Measurements from ENCODE around the gene SIT1. TPM values are rescaled to one million over a fixed set of nuclear protein-coding genes. Genes with fewer than 3 reads are reported as not detected.

The SIT1 gene
- polyA plus RNA-seq, 2 of the 4 experiments (the other 2 are of a cell fraction) = not detected

DNA sequence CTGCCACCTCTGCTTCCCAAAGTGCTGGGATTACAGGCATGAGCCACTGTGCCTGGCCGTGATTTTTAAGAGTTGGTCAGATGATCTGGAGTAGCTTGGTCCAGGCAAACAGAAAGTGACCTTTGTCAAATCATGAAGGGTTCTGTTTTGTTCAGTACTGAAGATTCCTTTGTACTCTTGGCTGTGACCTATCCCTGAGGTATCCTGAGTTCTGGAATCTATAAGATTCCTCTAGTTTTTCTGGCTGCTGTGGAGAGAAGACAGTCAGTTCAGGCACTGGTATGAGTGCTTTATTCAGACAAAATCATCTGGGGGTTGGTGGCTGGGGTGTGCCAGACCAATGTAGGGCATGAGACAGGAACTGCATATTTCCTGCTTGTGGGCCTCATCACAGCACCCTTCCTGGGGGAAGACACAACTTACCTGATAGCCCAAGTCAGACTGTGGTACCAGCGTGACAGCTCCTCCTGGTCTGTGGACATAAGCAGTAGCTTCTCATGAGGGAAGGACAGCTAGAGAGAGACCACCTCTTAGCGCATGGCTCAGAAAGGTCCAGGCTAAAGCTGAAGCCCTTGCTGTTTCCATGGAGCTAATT is 11.1 kb upstream of the SIT1 start:
- 0 out of 6 replicates have a peak overlapping the region, but pooled peaks of 1 of the 2 experiments have one; percentile 9 for H3K27ac ChIP-seq

GRCh38 chr9:35660966-35661415 is 10.3 kb upstream of the SIT1 start:
- Histone ChIP-seq H3K9me3 (no peaks in the 10 kb centered on the region), H3K4me1 (peaks cover 42% of the 10 kb centered on the region), H3K4me3 (no peak overlapping the region), H3K27ac (no peak overlapping the region; a peak in 1 of 6 replicates), H3K4me2 (no peak overlapping the region)
- WGBS (ENCODE audit: missing lambda C conversion rate) = 58% methylated on average over 9 of the region's 9 CpGs
- DNase-seq (ENCODE audit: low read depth in 1 of 2, low spot score in 1 of 2) (peak in 1 of 2 experiments; percentile 68), FAIRE-seq (no peak), ATAC-seq (no peak)
- TF ChIP-seq RAD21 (conservative IDR thresholded peaks at IDR 0.05 in 1 of 2, IDR thresholded peaks at IDR 0.05 in 1 of 2) (peak; percentile 63 to 66), EHMT2 (IDR thresholded peaks at IDR 0.05; ENCODE audit: low read depth) (no peak), SMC3 (IDR thresholded peaks at IDR 0.05) (peak; percentile 50; the same call in 2 of the 3 replicates)
- TF ChIP-seq, protein P1, sequence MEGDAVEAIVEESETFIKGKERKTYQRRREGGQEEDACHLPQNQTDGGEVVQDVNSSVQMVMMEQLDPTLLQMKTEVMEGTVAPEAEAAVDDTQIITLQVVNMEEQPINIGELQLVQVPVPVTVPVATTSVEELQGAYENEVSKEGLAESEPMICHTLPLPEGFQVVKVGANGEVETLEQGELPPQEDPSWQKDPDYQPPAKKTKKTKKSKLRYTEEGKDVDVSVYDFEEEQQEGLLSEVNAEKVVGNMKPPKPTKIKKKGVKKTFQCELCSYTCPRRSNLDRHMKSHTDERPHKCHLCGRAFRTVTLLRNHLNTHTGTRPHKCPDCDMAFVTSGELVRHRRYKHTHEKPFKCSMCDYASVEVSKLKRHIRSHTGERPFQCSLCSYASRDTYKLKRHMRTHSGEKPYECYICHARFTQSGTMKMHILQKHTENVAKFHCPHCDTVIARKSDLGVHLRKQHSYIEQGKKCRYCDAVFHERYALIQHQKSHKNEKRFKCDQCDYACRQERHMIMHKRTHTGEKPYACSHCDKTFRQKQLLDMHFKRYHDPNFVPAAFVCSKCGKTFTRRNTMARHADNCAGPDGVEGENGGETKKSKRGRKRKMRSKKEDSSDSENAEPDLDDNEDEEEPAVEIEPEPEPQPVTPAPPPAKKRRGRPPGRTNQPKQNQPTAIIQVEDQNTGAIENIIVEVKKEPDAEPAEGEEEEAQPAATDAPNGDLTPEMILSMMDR (IDR thresholded peaks at IDR 0.05) = peak; percentile 57
- ChIA-PET CTCF (interaction anchor here (0.5 to 21.5 kb wide), 23 partner anchors 14 to 362 kb away, joined by 3 to 498 read pairs (median 6); partner anchors contain the start of genes CA9, CREB3, GBA2 and RGP1), POLR2A (interaction anchor here (0.7 to 2.2 kb wide), 6 partner anchors 20 to 153 kb away, joined by 3 to 20 read pairs (median 4); partner anchors contain the start of genes CREB3, HINT2, TLN1 and TPM2)

More for the DNA sequence above, 11.1 kb upstream of the SIT1 start:
- CTCF ChIA-PET = interaction anchor here (0.6 to 21.5 kb wide), 18 partner anchors 13 to 361 kb away, joined by 3 to 498 read pairs (median 6); partner anchors contain the start of genes CA9, CREB3, GBA2 and RGP1
- H3K4me2 ChIP-seq = no peak overlapping the region
- FAIRE-seq (no peak), DNase-seq (ENCODE audit: low read depth in 1 of 2, low spot score in 1 of 2) (no peak), ATAC-seq (no peak)
- no peak overlapping the region for H3K4me3 ChIP-seq
- WGBS (ENCODE audit: missing lambda C conversion rate) = 75% methylated on average over 3 of the region's 3 CpGs
- POLR2A ChIA-PET = interaction anchor here (0.7 to 2.2 kb wide), 5 partner anchors 19 to 152 kb away, joined by 3 to 20 read pairs (median 4); partner anchors contain the start of genes CREB3, HINT2, TLN1 and TPM2
- TF ChIP-seq JUN (IDR thresholded peaks at IDR 0.05) (0 out of 5 replicates have a peak, but pooled peaks of 1 of the 2 experiments have one; percentile 13), PHF8 (IDR thresholded peaks at IDR 0.05; ENCODE audit: borderline replicate concordance, low read depth) (no peak)
- H3K9me3 ChIP-seq = no peaks in the 10 kb centered on the region
- H3K4me1 ChIP-seq = peaks cover 46% of the 10 kb centered on the region

- Histone ChIP-seq H3K4me1 (peaks cover 32% of the 10 kb centered on the region), H3K9me3 (no peaks in the 10 kb centered on the region), H3K4me2 (peak overlapping the region; percentile 79), H3K4me3 (peak overlapping the region; percentile 68; the same call in 2 of the 3 replicates), H3K27ac (peak overlapping the region; percentile 93 to 98)
- ChIA-PET POLR2A (interaction anchor here (1.8 to 3.1 kb wide), 4 partner anchors 8 to 90 kb away, joined by 5 to 38 read pairs (median 15); partner anchors contain the start of genes CREB3, GBA2, RGP1 and TLN1), CTCF (interaction anchor here (0.8 to 21.5 kb wide), 15 partner anchors 12 to 121 kb away, joined by 3 to 498 read pairs (median 5); partner anchors contain the start of genes CA9, CREB3, MSMP and TLN1)
- no peak for FAIRE-seq
- DNase-seq (ENCODE audit: low read depth in 1 of 2, low spot score in 1 of 2) = no peak
- no peak for TF ChIP-seq RNF2 (IDR thresholded peaks at IDR 0.05; ENCODE audit: borderline replicate concordance, low read depth)
- TF ChIP-seq SREBF2 (IDR thresholded peaks at IDR 0.05) = no peak
- no peak for TF ChIP-seq RAD21 (conservative IDR thresholded peaks at IDR 0.05 in 1 of 2, IDR thresholded peaks at IDR 0.05 in 1 of 2)
- no peak for TF ChIP-seq POLR2AphosphoS2 (conservative IDR thresholded peaks at IDR 0.05; ENCODE audit: low read length)
- no peak for TF ChIP-seq HDAC2 (IDR thresholded peaks at IDR 0.05)
- no peak for TF ChIP-seq ZC3H11A (IDR thresholded peaks at IDR 0.05)
- TF ChIP-seq HMGXB4 (CRISPR knock-in tag; IDR thresholded peaks at IDR 0.05; ENCODE audit: borderline replicate concordance) = no peak
- 85% methylated on average over 3 of the region's 3 CpGs for WGBS (ENCODE audit: missing lambda C conversion rate)
- no peak for ATAC-seq
Measured at GRCh38 chr9:35659340-35659739, 8.6 kb upstream of the SIT1 start.

- peak in 1 of 2 experiments; percentile 67 for DNase-seq (ENCODE audit: low read depth in 1 of 2, low spot score in 1 of 2)
- WGBS (ENCODE audit: missing lambda C conversion rate) = 0% methylated on average over 2 of the region's 2 CpGs
- peak; percentile 12 to 22 for ATAC-seq
- no peak for FAIRE-seq
- peak overlapping the region; percentile 79 for H3K4me2 ChIP-seq
- TF ChIP-seq, protein P2, sequence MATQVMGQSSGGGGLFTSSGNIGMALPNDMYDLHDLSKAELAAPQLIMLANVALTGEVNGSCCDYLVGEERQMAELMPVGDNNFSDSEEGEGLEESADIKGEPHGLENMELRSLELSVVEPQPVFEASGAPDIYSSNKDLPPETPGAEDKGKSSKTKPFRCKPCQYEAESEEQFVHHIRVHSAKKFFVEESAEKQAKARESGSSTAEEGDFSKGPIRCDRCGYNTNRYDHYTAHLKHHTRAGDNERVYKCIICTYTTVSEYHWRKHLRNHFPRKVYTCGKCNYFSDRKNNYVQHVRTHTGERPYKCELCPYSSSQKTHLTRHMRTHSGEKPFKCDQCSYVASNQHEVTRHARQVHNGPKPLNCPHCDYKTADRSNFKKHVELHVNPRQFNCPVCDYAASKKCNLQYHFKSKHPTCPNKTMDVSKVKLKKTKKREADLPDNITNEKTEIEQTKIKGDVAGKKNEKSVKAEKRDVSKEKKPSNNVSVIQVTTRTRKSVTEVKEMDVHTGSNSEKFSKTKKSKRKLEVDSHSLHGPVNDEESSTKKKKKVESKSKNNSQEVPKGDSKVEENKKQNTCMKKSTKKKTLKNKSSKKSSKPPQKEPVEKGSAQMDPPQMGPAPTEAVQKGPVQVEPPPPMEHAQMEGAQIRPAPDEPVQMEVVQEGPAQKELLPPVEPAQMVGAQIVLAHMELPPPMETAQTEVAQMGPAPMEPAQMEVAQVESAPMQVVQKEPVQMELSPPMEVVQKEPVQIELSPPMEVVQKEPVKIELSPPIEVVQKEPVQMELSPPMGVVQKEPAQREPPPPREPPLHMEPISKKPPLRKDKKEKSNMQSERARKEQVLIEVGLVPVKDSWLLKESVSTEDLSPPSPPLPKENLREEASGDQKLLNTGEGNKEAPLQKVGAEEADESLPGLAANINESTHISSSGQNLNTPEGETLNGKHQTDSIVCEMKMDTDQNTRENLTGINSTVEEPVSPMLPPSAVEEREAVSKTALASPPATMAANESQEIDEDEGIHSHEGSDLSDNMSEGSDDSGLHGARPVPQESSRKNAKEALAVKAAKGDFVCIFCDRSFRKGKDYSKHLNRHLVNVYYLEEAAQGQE (IDR thresholded peaks at IDR 0.05) = no peak
- 0 out of 2 replicates have a peak, but pooled peaks have one; percentile 7 for TF ChIP-seq BHLHE40 (IDR thresholded peaks at IDR 0.05; ENCODE audit: low read depth, low read length)
- POLR2A ChIA-PET = interaction anchor here (1.8 to 3.1 kb wide), 5 partner anchors 9 to 90 kb away, joined by 5 to 38 read pairs (median 8); partner anchors contain the start of genes CREB3, GBA2, RGP1 and TESK1
- CTCF ChIA-PET = interaction anchor here (0.7 to 21.5 kb wide), 19 partner anchors 12 to 223 kb away, joined by 3 to 498 read pairs (median 5); partner anchors contain the start of genes CA9, CREB3, MSMP and RUSC2
- H3K4me3 ChIP-seq = peak overlapping the region; percentile 68
- H3K9me3 ChIP-seq = no peaks in the 10 kb centered on the region
- H3K27ac ChIP-seq = peak overlapping the region; percentile 93 to 98
- peaks cover 28% of the 10 kb centered on the region for H3K4me1 ChIP-seq
Measured at GRCh38 chr9:35658968-35659220, 8.2 kb upstream of the SIT1 start.
